ENCODE data around the gene LRP1B.

DNA sequence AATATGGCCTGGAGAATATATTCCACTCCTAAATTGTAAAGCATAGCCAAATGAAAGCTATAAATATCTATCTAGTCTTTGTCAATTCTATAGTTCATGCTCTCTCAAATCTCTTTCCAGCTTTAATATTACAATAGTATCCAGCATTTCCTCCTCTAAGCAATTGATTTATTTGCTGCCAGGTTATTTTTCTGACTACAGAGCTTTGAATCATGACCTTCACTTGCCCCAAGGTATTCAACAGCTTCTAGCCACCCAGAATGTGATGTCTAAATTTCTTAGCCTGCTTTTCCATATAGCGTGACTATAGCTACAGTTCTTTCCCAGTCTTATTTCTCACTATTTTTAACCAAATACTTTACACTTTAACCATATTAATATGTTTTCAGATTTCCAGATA is 1287.6 kb downstream of the LRP1B start:
- TF ChIP-seq SIRT6 (IDR thresholded peaks at IDR 0.05; ENCODE audit: low read length) (no peak), MAFK (IDR thresholded peaks at IDR 0.05; ENCODE audit: low read depth, low read length) (no peak), RFX5 (IDR thresholded peaks at IDR 0.05; ENCODE audit: borderline replicate concordance, low read depth, low read length) (no peak), POLR2A (IDR thresholded peaks at IDR 0.05; ENCODE audit: control extremely low read depth in 1 of 2, low read depth in 2 of 2, low read length in 2 of 2) (no peak), TEAD4 (IDR thresholded peaks at IDR 0.05; ENCODE audit: low read depth, low read length) (no peak), PHF8 (conservative IDR thresholded peaks at IDR 0.05; ENCODE audit: low read depth, low read length) (no peak), CTCF (IDR thresholded peaks at IDR 0.05; ENCODE audit: control extremely low read depth in 1 of 3, insufficient read depth in 1 of 3, low read depth in 1 of 3, low read length in 3 of 3) (no peak), HDAC6 (IDR thresholded peaks at IDR 0.05; ENCODE audit: low read depth, low read length) (no peak), CHD1 (IDR thresholded peaks at IDR 0.05; ENCODE audit: low read depth, low read length) (no peak), EZH2 (IDR thresholded peaks at IDR 0.05; ENCODE audit: low read depth, low read length, severe bottlenecking) (no peak)

All from H1 (cell line).